ENCODE results near the gene ARMC7. TPM values are rescaled to one million over a fixed set of nuclear protein-coding genes. Genes with fewer than 3 reads are reported as not detected.

Gene ARMC7
- total and polyA plus RNA-seq, 2 of the 13 experiments (the other 11 are each of a cell fraction or from before 2014, with no cell fraction given): 3.9 to 4.2 TPM

- peak; percentile 54; the same call in 1 of the 2 replicates for TF ChIP-seq ZNF142 (CRISPR knock-in tag; IDR thresholded peaks at IDR 0.05)
- no peak for TF ChIP-seq ZNF136 (CRISPR knock-in tag; IDR thresholded peaks at IDR 0.05; ENCODE audit: low read depth)
- no peak for TF ChIP-seq AGO1 (IDR thresholded peaks at IDR 0.05; ENCODE audit: low read depth, low read length, poor library complexity, severe bottlenecking)
- peak; percentile 39; the same call in 1 of the 2 replicates for TF ChIP-seq MEIS2 (CRISPR knock-in tag; IDR thresholded peaks at IDR 0.05)
- 0 out of 2 replicates have a peak, but pooled peaks have one; percentile 4 for TF ChIP-seq HOXA5 (CRISPR knock-in tag; IDR thresholded peaks at IDR 0.05)
- TF ChIP-seq ZNF83 (CRISPR knock-in tag; IDR thresholded peaks at IDR 0.05; ENCODE audit: borderline replicate concordance): 0 out of 2 replicates have a peak, but pooled peaks have one; percentile 20
- TF ChIP-seq HOXD1 (CRISPR knock-in tag; IDR thresholded peaks at IDR 0.05): peak; percentile 35; the same call in 1 of the 2 replicates
- TF ChIP-seq ZBTB3 (CRISPR knock-in tag; IDR thresholded peaks at IDR 0.05; ENCODE audit: borderline replicate concordance, low read depth): no peak
- peak; percentile 49; the same call in 1 of the 2 replicates for TF ChIP-seq AHR (CRISPR knock-in tag; IDR thresholded peaks at IDR 0.05)
- no peak for TF ChIP-seq ZNF274 (CRISPR knock-in tag; IDR thresholded peaks at IDR 0.05)
- TF ChIP-seq KAT7 (CRISPR knock-in tag; IDR thresholded peaks at IDR 0.05; ENCODE audit: borderline replicate concordance): no peak
- peak; percentile 41 for TF ChIP-seq MAX (IDR thresholded peaks at IDR 0.05)
- no peak for TF ChIP-seq MIXL1 (CRISPR knock-in tag; IDR thresholded peaks at IDR 0.05)
- no peak for TF ChIP-seq SPEN (CRISPR knock-in tag; IDR thresholded peaks at IDR 0.05; ENCODE audit: low read depth)
- peak; percentile 76 for TF ChIP-seq GABPB1 (CRISPR knock-in tag; IDR thresholded peaks at IDR 0.05)
- no peak for TF ChIP-seq BCLAF1 (IDR thresholded peaks at IDR 0.05)
- peak; percentile 69 for TF ChIP-seq DRAP1 (CRISPR knock-in tag; IDR thresholded peaks at IDR 0.05)
- TF ChIP-seq NFYB (CRISPR knock-in tag; IDR thresholded peaks at IDR 0.05): no peak
- TF ChIP-seq NRL (CRISPR knock-in tag; IDR thresholded peaks at IDR 0.05; ENCODE audit: borderline replicate concordance): no peak
These were observed 22.0 kb upstream of the ARMC7 start, which contains the start of gene SLC16A5 (continued) for GRCh38 chr17:75087558-75088453.
